GM21529 (cell line): Measurements from ENCODE around the gene GNAS-AS1.
"Not testable (repeated sequence)": the region's sequence is repeated elsewhere in the genome, so short reads cannot be mapped to it uniquely, and the experiment has no call there.

Experiments used
- ATAC-seq: cut with Tn5 transposase; IDR thresholded peaks from one replicate; pipeline ENCODE4 v1.9.1; 2021; ENCODE audit not compliant: unreplicated experiment

Gene GNAS-AS1

GRCh38 chr20:58837717-58838116, 13.0 kb downstream of the GNAS-AS1 start:
- no peak for ATAC-seq

DNA sequence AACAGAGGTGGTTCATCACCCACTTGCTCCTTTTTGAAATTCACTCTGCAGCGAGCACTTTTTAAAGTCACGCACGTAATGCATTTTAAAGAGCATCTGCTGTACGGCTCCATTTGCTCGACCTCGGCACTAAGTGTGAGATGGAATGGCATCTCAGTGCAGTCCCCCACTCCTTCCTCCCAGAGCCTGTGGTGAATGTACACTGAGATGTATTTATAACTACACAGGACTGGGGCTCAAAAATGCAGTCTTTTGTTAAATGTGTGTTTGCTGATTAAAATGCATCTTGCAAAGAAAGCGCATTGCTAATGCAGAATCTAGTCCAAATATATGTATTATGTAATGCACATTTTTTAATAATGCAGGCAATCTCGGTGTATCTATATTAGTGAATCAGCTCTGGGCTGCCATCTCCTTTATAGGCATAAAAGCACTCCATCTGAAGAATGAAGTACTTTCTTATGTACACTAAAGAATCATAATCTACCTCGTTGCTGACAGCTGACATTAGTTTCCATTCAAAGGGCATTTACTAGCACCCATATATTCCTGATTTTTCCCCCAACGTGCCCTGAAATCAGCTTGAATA, 14.0 kb downstream of the GNAS-AS1 start:
- ATAC-seq: no peak

- ATAC-seq: no peak
Measured at GRCh38 chr20:58835231-58835630, 15.5 kb downstream of the GNAS-AS1 start.

DNA sequence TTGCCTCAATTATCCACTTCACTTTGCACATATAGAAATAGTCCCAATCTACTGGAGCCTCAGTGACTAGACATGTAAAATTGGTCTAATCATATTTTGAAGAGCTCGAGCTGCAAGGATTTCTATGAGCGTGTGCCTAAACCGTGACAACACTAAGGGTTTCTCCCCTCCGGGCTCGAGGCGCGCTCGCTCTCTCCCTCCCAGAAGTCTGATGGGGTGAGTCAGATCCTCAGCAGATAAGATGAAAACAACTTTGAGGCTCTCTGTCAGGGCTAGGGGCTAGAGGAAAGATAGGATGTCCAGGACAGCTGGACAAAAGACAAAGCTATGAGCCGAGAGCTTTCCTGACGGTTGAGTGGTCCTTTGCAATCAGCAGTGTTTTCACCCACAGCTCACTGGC, 16.8 kb downstream of the GNAS-AS1 start:
- no peak for ATAC-seq

DNA sequence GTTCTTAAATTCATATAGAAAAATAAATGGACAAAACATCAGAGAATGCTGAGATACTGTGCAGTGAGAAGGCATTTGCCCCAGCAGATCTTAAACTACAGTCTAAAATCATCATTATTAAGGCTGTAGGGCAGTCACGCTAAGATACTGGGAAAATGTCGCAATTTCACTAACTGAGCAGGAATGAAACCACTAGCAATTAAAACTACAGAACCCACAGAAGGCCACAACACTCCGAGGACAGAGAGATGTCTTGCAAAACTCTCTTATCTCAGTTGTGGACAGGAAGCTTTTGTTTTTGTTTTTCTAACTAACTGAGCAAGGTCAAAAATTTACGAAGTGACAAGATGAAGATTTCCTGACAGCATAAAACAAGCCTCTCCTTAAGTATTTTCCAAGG, 18.2 kb downstream of the GNAS-AS1 start:
- ATAC-seq: no peak

- ATAC-seq: no peak
Measured at GRCh38 chr20:58829531-58829941, 21.2 kb downstream of the GNAS-AS1 start.

DNA sequence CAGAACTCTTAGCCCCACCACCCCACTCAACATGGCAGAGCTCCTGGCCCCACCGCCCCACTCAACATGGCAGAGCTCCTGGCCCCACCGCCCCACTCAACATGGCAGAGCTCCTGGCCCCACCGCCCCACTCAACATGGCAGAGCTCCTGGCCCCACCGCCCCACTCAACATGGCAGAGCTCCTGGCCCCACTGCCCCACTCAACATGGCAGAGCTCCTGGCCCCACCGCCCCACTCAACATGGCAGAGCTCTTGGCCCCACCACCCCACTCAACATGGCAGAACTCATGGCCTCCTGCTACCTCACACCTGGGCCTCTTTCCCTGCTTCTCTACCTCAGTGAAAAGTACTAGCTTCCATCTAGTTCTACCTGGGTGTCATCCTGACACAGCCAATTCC, 21.9 kb downstream of the GNAS-AS1 start:
- ATAC-seq: not testable (repeated sequence)

DNA sequence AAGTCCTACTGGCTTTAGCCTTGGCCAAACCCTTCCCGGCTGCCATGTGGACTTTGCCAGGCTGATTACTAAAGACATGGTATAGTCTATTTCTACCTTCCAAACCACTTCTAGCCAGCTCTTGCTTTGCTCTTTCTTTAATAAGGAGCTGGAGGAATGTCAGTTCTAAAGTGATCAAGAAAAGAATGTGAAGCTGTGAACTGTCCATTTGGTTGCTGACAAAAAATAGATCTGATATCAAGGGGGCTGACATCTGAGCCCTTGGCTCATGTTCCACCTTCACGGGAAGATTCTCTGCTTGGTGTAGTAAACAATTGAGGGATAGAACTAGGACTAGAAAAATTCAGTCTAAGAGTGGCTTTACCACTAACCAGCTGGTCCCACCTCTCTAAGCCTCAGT, 22.6 kb downstream of the GNAS-AS1 start:
- no peak for ATAC-seq

DNA sequence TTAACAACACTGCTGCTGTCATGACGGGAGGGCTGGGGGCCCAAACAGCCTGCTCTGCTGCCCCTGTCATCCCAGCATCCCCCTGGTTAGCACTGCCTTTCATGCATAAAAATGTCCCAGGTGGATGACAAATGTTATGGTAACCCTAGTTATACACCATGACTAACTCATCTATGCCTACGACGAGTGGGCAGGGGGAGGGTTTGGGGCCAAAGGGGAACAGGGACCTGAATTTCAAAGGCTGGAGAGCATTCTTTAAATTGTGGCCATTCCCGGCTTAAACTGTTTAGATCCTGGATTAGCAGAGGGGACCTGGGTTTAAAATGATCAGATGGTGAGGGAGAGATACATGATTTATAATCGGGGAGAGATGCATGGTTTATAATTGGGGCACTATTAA, 24.4 kb downstream of the GNAS-AS1 start:
- ATAC-seq: no peak

- no peak for ATAC-seq
Measured at GRCh38 chr20:58825450-58825849, 25.3 kb downstream of the GNAS-AS1 start.

DNA sequence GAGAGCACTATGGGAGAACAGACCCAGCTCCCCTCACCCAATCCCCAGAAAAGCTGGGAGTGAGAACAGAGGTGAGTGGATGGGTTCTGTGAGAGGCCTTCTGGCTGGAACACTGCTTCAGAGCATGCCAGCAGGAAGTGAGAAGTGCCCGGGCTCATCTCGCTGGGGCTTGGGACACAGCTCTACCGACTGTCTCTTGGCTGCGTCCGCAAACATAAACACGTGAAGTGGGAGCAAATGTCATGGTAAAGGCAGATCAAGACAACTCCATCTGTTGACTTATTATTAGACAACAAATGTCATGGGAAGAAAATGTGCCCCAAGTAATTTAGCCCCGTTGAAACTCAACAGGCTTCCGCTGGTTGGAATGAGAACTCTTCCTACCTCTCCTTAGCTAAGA, 25.9 kb downstream of the GNAS-AS1 start:
- no peak for ATAC-seq

DNA sequence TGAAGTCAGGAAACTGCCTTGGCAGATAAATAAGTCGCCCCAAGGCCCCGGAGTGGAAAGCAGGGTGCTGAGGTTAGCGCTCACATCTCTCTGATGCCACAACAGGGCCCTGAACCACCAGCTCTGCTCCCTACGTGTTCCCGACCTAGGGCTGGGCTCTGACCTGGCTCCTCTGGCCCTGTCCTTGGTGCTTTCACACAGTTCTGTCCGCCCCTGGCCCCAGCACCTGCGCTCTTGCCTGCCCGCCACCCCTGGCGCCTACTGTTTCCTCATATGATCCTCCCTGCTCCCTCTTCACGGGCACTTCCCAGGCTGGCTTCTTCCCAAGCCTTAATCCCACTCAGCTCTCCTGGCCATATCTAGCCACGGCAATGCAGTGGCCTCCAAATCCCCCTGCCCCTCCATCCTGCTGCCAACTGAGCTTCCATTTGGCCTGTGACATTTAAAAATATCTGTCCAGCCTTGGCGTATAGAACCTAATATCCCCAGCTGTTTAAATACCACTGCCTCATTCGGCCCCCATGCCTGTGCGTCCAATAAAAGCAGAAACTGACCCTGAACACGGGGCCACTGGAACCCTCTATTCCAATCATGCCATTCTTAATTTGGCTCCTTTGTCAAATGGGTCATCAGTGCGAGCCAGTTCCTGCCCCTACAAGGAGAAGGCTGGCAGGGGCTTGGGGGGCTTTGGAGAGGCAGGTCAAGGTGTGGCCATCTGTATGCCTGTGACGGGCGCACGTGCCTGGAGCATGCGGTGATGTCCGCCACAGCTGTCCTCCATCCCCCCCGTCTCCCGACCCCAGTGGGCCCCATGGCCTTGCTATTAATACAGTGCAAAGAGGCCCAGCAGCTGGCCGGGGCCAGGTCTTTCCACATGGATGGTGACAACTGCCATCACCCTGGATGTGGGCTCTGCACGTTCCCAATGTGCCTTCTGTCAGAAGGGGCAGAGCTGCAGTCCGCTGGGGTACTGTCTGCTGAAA, 27.7 kb downstream of the GNAS-AS1 start:
- ATAC-seq: no peak

DNA sequence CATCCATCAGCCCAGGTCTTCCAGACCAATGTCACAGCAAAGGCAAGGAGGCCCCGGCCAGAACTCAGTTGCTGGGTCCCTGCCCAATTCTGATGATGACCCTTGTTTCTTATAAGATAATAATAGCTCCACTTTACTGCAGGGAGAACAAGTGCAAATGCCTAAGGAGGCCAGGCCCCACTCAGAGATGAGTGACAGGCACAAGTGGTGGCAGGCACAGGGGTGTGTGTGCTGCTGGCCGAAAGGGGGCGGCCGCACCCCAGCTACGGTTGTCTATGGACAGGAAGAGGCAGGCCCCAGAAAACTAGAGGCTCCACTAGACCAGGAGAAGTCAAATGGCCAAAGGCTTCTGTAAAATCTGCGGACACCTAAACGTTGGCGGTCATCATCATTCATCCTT, 28.6 kb downstream of the GNAS-AS1 start:
- no peak for ATAC-seq

DNA sequence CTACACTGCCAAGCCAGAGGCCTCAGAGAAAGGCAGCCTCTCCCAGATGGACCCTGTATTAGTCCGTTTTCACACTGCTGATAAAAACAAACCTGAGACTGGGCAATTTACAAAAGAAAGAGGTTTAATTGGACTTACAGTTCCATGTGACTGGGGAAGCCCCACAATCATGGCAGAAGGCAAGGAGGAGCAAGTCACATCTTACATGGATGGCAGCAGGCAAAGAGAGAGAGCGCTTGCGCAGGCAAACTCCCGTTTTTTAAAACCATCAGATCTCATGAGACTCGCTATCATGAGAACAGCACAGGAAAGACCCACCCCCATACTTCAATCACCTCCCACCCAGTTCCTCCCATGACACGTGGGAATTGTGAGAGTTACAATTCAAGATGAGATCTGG, 30.2 kb downstream of the GNAS-AS1 start:
- not testable (repeated sequence) for ATAC-seq

GRCh38 chr20:58819921-58820320, 30.8 kb downstream of the GNAS-AS1 start:
- no peak for ATAC-seq

- ATAC-seq: no peak
Measured at GRCh38 chr20:58818586-58819285, 32.0 kb downstream of the GNAS-AS1 start.

GRCh38 chr20:58817748-58818147, 33.0 kb downstream of the GNAS-AS1 start:
- ATAC-seq: no peak

DNA sequence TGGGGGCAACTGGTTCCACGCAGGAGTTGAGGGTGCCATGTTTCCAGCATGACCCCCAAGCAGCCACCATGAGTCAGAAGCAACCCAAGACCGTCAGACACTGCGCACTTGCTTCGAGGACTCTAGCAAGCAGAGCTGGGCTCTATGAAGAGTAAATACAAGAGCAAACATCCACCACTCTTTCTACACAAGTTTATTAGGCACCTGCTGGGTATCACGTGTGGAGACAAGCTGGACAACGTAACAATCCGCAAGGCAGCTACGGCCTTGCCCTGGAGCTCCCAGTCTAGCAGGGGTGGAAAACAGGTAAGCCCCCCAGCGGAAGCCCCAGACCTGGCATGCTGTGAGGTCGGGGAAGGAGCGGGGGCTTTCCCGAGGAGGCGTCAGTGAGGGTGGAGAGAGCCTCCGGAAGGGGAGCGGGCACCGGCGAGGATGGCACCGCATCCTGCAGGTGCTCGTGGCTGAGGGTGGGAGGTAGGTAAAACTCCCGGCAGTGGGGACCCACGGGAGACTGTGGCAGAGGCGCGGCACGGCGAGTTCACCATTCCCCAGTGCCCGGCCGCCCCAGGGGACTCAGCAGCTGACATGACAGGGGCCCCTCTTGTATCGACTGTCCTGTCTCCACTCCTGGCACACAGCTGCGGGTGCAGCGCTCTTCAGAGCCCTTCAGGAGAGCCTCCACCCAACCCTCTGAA, 33.6 kb downstream of the GNAS-AS1 start:
- no peak for ATAC-seq

DNA sequence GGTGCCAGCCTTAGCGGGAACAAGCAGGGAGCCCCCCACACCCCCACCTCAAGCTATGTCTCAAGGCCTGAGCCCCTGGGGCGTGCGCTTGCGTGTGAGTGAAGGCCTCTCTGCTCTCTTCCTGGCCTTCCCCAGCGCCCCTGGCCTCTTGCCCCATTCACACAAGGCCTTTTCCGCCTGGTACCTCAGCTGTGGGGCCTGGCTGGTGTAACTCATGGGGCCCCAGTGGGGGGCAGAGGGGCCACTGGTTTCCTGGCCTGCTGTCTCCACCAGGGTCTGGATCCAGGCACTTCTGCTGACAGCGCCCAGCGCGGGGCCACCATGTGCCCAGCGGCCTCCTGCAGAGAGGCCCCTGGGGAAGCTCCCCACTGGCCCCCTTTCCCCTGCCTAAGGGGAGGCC, 34.7 kb downstream of the GNAS-AS1 start:
- no peak for ATAC-seq

- no peak for ATAC-seq
Measured at GRCh38 chr20:58815448-58815847, 35.3 kb downstream of the GNAS-AS1 start.

- ATAC-seq: no peak
Measured at GRCh38 chr20:58813369-58813768, 37.3 kb downstream of the GNAS-AS1 start.
